ENCODE data around the gene PPP1R9A.

The PPP1R9A gene

GRCh38 chr7:94939395-94939794, 32.0 kb downstream of the PPP1R9A start:
- H3K9ac ChIP-seq (ENCODE audit: low read depth, low read length) = no peak overlapping the region
- no peaks in the 10 kb centered on the region for H3K9me3 ChIP-seq (ENCODE audit: control insufficient read depth, insufficient read depth, low read length)
- peaks cover 11% of the 10 kb centered on the region for H3K4me1 ChIP-seq (ENCODE audit: insufficient read depth, low read length)
- no peaks in the 10 kb centered on the region for H3K36me3 ChIP-seq (ENCODE audit: insufficient read depth, low read length)

- H3K9me3 ChIP-seq (ENCODE audit: control insufficient read depth, insufficient read depth, low read length) = no peaks in the 10 kb centered on the region
- no peaks in the 10 kb centered on the region for H3K36me3 ChIP-seq (ENCODE audit: insufficient read depth, low read length)
- H3K4me1 ChIP-seq (ENCODE audit: insufficient read depth, low read length) = peaks cover 19% of the 10 kb centered on the region
- H3K9ac ChIP-seq (ENCODE audit: low read depth, low read length) = no peak overlapping the region
Measured at GRCh38 chr7:94940241-94940640, 32.8 kb downstream of the PPP1R9A start.

- H3K9ac ChIP-seq (ENCODE audit: low read depth, low read length) = no peak overlapping the region
- peaks cover 21% of the 10 kb centered on the region for H3K4me1 ChIP-seq (ENCODE audit: insufficient read depth, low read length)
- H3K36me3 ChIP-seq (ENCODE audit: insufficient read depth, low read length) = no peaks in the 10 kb centered on the region
- no peaks in the 10 kb centered on the region for H3K9me3 ChIP-seq (ENCODE audit: control insufficient read depth, insufficient read depth, low read length)
Measured at GRCh38 chr7:94941844-94942632, 34.6 kb downstream of the PPP1R9A start.

GRCh38 chr7:94943134-94943533, 35.7 kb downstream of the PPP1R9A start:
- H3K4me1 ChIP-seq (ENCODE audit: insufficient read depth, low read length) = peaks cover 21% of the 10 kb centered on the region
- H3K9me3 ChIP-seq (ENCODE audit: control insufficient read depth, insufficient read depth, low read length) = no peaks in the 10 kb centered on the region
- no peaks in the 10 kb centered on the region for H3K36me3 ChIP-seq (ENCODE audit: insufficient read depth, low read length)
- no peak overlapping the region for H3K9ac ChIP-seq (ENCODE audit: low read depth, low read length)

- Histone ChIP-seq H3K9ac (ENCODE audit: low read depth, low read length) (no peak overlapping the region), H3K9me3 (ENCODE audit: control insufficient read depth, insufficient read depth, low read length) (no peaks in the 10 kb centered on the region), H3K36me3 (ENCODE audit: insufficient read depth, low read length) (no peaks in the 10 kb centered on the region), H3K4me1 (ENCODE audit: insufficient read depth, low read length) (peaks cover 9% of the 10 kb centered on the region)
Measured at GRCh38 chr7:94949532-94949931, 42.1 kb downstream of the PPP1R9A start.

- no peak overlapping the region; the same call in 1 of the 2 replicates for H3K9ac ChIP-seq (ENCODE audit: low read depth, low read length)
- H3K36me3 ChIP-seq (ENCODE audit: insufficient read depth, low read length) = no peaks in the 10 kb centered on the region
- no peaks in the 10 kb centered on the region for H3K9me3 ChIP-seq (ENCODE audit: control insufficient read depth, insufficient read depth, low read length)
- H3K4me1 ChIP-seq (ENCODE audit: insufficient read depth, low read length) = peaks cover 4% of the 10 kb centered on the region; the same call in 1 of the 2 replicates
Measured at GRCh38 chr7:94955807-94956206, 48.4 kb downstream of the PPP1R9A start.

GRCh38 chr7:94957061-94957460, 49.7 kb downstream of the PPP1R9A start:
- Histone ChIP-seq H3K36me3 (ENCODE audit: insufficient read depth, low read length) (no peaks in the 10 kb centered on the region), H3K9ac (ENCODE audit: low read depth, low read length) (no peak overlapping the region), H3K4me1 (ENCODE audit: insufficient read depth, low read length) (peaks cover 4% of the 10 kb centered on the region; the same call in 1 of the 2 replicates), H3K9me3 (ENCODE audit: control insufficient read depth, insufficient read depth, low read length) (no peaks in the 10 kb centered on the region)

- Histone ChIP-seq H3K9me3 (ENCODE audit: control insufficient read depth, insufficient read depth, low read length) (no peaks in the 10 kb centered on the region), H3K36me3 (ENCODE audit: insufficient read depth, low read length) (no peaks in the 10 kb centered on the region), H3K4me1 (ENCODE audit: insufficient read depth, low read length) (0 out of 2 replicates have a peak, but pooled peaks cover 3% of the 10 kb centered on the region), H3K9ac (ENCODE audit: low read depth, low read length) (no peak overlapping the region)
Measured at GRCh38 chr7:94962661-94963060, 55.3 kb downstream of the PPP1R9A start.

- Histone ChIP-seq H3K9me3 (ENCODE audit: control insufficient read depth, insufficient read depth, low read length) (no peaks in the 10 kb centered on the region), H3K9ac (ENCODE audit: low read depth, low read length) (no peak overlapping the region), H3K4me1 (ENCODE audit: insufficient read depth, low read length) (peaks cover 15% of the 10 kb centered on the region), H3K36me3 (ENCODE audit: insufficient read depth, low read length) (no peaks in the 10 kb centered on the region; the same call in 1 of the 2 replicates)
Measured at GRCh38 chr7:94969434-94970084, 62.2 kb downstream of the PPP1R9A start.

GRCh38 chr7:94970085-94970576, 62.7 kb downstream of the PPP1R9A start:
- no peak overlapping the region for H3K9ac ChIP-seq (ENCODE audit: low read depth, low read length)
- H3K4me1 ChIP-seq (ENCODE audit: insufficient read depth, low read length) = peaks cover 15% of the 10 kb centered on the region
- no peaks in the 10 kb centered on the region; the same call in 1 of the 2 replicates for H3K36me3 ChIP-seq (ENCODE audit: insufficient read depth, low read length)
- no peaks in the 10 kb centered on the region for H3K9me3 ChIP-seq (ENCODE audit: control insufficient read depth, insufficient read depth, low read length)

GRCh38 chr7:94971051-94971867, 63.9 kb downstream of the PPP1R9A start:
- Histone ChIP-seq H3K9ac (ENCODE audit: low read depth, low read length) (no peak overlapping the region), H3K9me3 (ENCODE audit: control insufficient read depth, insufficient read depth, low read length) (no peaks in the 10 kb centered on the region), H3K4me1 (ENCODE audit: insufficient read depth, low read length) (peaks cover 15% of the 10 kb centered on the region)

GRCh38 chr7:94972296-94972695, 64.9 kb downstream of the PPP1R9A start:
- H3K9ac ChIP-seq (ENCODE audit: low read depth, low read length) = no peak overlapping the region
- H3K4me1 ChIP-seq (ENCODE audit: insufficient read depth, low read length) = peaks cover 15% of the 10 kb centered on the region
- no peaks in the 10 kb centered on the region for H3K9me3 ChIP-seq (ENCODE audit: control insufficient read depth, insufficient read depth, low read length)
- H3K36me3 ChIP-seq (ENCODE audit: insufficient read depth, low read length) = no peaks in the 10 kb centered on the region; the same call in 1 of the 2 replicates

More at GRCh38 chr7:94971051-94971867, 63.9 kb downstream of the PPP1R9A start:
- H3K36me3 ChIP-seq (ENCODE audit: insufficient read depth, low read length) = no peaks in the 10 kb centered on the region; the same call in 1 of the 2 replicates

- H3K9ac ChIP-seq (ENCODE audit: low read depth, low read length) = no peak overlapping the region
- H3K36me3 ChIP-seq (ENCODE audit: insufficient read depth, low read length) = no peaks in the 10 kb centered on the region; the same call in 1 of the 2 replicates
- no peaks in the 10 kb centered on the region for H3K9me3 ChIP-seq (ENCODE audit: control insufficient read depth, insufficient read depth, low read length)
- peaks cover 15% of the 10 kb centered on the region for H3K4me1 ChIP-seq (ENCODE audit: insufficient read depth, low read length)
Measured at GRCh38 chr7:94973844-94974243, 66.5 kb downstream of the PPP1R9A start.

- H3K4me1 ChIP-seq (ENCODE audit: insufficient read depth, low read length) = peaks cover 12% of the 10 kb centered on the region
- H3K36me3 ChIP-seq (ENCODE audit: insufficient read depth, low read length) = no peaks in the 10 kb centered on the region
- no peak overlapping the region for H3K9ac ChIP-seq (ENCODE audit: low read depth, low read length)
- no peaks in the 10 kb centered on the region for H3K9me3 ChIP-seq (ENCODE audit: control insufficient read depth, insufficient read depth, low read length)
Measured at GRCh38 chr7:94974423-94974822, 67.0 kb downstream of the PPP1R9A start.
